SH-SY5Y (cell line): Measurements from ENCODE around the gene RBMS2.

ENCODE experiments used
- GATA2 ChIP-seq: IDR thresholded peaks from 2 replicates; pipeline ENCODE4 v1.6.1; 2011; ENCODE audit warnings: mild to moderate bottlenecking, low read depth, low read length
- GATA3 ChIP-seq: IDR thresholded peaks from 2 replicates; pipeline ENCODE4 v1.6.1; 2011; ENCODE audit warnings: low read depth, mild to moderate bottlenecking, low read length, moderate library complexity

- TF ChIP-seq GATA2, result no peak
- TF ChIP-seq GATA3, result no peak
These were observed 43.9 kb upstream of the RBMS2 start for GRCh38 chr12:56477521-56478225.
